HL-60 (cell line): ENCODE data around the gene MAPK8IP2.
"Not testable (repeated sequence)": the region's sequence is repeated elsewhere in the genome, so short reads cannot be mapped to it uniquely, and the experiment has no call there.

Experiments used
- CTCF ChIP-seq: IDR thresholded peaks from one replicate; pipeline ENCODE4 v1.5.1; 2011; ENCODE audit warnings: low read length, control low read depth, inconsistent platforms; ENCODE audit not compliant: insufficient read depth
- GABPA ChIP-seq: IDR thresholded peaks from 2 replicates; pipeline ENCODE4 v1.6.1; 2012; ENCODE audit warnings: low read depth
- POLR2AphosphoS5 ChIP-seq: IDR thresholded peaks from 2 replicates; pipeline ENCODE4 v1.6.1; 2012; ENCODE audit warnings: low read depth
- REST ChIP-seq: IDR thresholded peaks from 2 replicates; pipeline ENCODE4 v1.6.1; 2012; ENCODE audit warnings: low read depth; ENCODE audit not compliant: insufficient replicate concordance

- not testable (repeated sequence) for TF ChIP-seq CTCF, GABPA, POLR2AphosphoS5, REST
Measured at GRCh38 chr22:50608058-50608840, 7.7 kb downstream of the MAPK8IP2 start.
